ENCODE data around the gene TNKS1BP1.

Gene TNKS1BP1

DNA sequence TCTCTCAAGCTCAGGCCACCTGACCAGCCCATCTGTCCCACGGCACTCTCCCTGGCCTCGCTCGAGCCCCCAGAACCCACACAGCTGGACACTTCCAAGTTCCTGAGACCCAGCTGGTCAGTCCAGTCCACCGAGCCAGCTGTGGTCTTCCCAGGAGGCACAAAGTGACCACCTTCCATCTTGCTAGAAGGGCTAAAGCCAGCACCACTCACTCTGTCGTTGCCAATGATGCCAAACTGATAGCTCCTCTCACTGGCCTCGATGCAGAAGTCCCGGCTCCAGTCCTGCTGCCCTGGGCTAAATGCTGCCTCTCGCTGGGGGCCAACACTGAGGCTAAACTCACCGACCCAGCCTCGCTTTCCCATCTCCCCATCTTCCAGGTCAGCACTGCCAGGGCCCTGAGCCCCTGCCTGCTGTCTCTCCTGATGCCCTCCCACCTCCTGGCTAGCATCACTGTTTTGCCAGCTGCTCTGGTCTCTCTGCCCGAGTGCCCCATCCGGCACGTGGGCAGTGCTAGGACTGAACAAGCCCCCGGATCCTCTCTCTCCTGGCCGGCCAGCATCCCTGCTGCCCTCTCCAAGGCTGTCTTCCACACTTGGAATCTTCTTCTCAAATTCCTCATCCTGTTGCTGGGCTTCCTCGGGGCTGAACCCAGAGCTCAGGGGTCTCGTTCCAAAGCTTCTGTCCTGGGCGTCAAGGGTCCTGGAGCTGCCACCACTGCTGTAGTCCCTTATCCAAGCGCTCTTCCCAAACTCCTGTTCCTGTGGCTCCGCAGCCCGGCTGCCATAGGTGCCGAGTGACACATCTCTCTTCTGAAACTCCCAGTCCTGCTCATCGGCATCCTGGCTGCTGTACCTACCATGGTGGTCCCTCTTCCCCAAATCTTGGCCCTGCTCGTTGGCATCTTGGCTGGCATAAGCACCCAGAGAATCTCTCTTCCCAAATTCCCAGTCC is 15.4 kb downstream of the TNKS1BP1 start:
- Histone ChIP-seq H3K4me2 (no peak overlapping the region), H4K20me1 (ENCODE audit: insufficient read depth) (no peaks in the 10 kb centered on the region), H3K27ac (no peak overlapping the region), H3K79me2 (ENCODE audit: insufficient read depth, low read depth) (no peaks in the 10 kb centered on the region), H3K4me3 (IDR thresholded peaks at IDR 0.05; ENCODE audit: insufficient read depth, low read depth, low read length) (no peak overlapping the region), H3K4me1 (ENCODE audit: low read depth, poor library complexity, severe bottlenecking) (no peaks in the 10 kb centered on the region), H3K9ac (no peak overlapping the region), H3K27me3 (ENCODE audit: insufficient read depth, low read depth) (no peaks in the 10 kb centered on the region), H2AFZ (ENCODE audit: low read depth) (no peak overlapping the region), H3K36me3 (ENCODE audit: insufficient read depth) (no peaks in the 10 kb centered on the region)
- TF ChIP-seq, protein P1, sequence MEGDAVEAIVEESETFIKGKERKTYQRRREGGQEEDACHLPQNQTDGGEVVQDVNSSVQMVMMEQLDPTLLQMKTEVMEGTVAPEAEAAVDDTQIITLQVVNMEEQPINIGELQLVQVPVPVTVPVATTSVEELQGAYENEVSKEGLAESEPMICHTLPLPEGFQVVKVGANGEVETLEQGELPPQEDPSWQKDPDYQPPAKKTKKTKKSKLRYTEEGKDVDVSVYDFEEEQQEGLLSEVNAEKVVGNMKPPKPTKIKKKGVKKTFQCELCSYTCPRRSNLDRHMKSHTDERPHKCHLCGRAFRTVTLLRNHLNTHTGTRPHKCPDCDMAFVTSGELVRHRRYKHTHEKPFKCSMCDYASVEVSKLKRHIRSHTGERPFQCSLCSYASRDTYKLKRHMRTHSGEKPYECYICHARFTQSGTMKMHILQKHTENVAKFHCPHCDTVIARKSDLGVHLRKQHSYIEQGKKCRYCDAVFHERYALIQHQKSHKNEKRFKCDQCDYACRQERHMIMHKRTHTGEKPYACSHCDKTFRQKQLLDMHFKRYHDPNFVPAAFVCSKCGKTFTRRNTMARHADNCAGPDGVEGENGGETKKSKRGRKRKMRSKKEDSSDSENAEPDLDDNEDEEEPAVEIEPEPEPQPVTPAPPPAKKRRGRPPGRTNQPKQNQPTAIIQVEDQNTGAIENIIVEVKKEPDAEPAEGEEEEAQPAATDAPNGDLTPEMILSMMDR (conservative IDR thresholded peaks at IDR 0.05; ENCODE audit: low read depth, low read length): no peak

DNA sequence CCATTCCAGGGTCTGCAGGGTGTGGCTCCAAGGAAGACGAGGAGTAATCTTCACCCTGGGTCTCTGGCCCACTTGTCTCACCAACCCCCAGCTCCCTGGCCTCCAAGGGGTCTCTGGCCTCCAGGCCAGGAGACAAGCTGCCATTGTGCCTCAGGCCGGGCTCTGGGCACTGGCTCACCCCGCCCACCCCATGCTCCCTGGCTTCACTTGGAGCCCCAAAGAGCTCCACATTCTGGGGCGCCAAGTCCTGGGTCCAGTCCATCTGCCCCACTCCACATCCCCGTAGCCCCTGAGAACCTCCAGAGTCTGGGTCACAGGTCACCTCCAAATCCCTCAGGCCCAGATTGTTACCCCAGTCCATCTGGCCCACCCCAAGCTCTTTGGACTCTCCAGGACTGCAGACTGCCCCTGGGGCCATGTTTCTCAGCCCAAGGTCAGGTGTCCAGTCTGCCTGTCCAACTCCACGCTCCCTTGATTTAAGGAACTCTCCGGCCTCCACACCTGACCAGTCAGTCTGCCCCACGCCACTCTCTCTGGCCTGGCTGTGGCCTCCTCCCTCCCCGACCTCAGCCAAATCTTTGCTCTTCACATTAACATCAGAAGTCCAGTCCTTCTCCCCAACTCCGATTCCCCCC is 16.2 kb downstream of the TNKS1BP1 start:
- no peak overlapping the region for H3K4me3 ChIP-seq (IDR thresholded peaks at IDR 0.05; ENCODE audit: insufficient read depth, low read depth, low read length)
- no peaks in the 10 kb centered on the region for H3K79me2 ChIP-seq (ENCODE audit: insufficient read depth, low read depth)
- H3K36me3 ChIP-seq (ENCODE audit: insufficient read depth): no peaks in the 10 kb centered on the region
- H3K9ac ChIP-seq: no peak overlapping the region
- H4K20me1 ChIP-seq (ENCODE audit: insufficient read depth): no peaks in the 10 kb centered on the region
- no peak overlapping the region for H3K27ac ChIP-seq
- no peaks in the 10 kb centered on the region for H3K27me3 ChIP-seq (ENCODE audit: insufficient read depth, low read depth)
- H3K4me2 ChIP-seq: no peak overlapping the region
- H2AFZ ChIP-seq (ENCODE audit: low read depth): no peak overlapping the region
- H3K4me1 ChIP-seq (ENCODE audit: low read depth, poor library complexity, severe bottlenecking): no peaks in the 10 kb centered on the region
- TF ChIP-seq, protein P1 (conservative IDR thresholded peaks at IDR 0.05; ENCODE audit: low read depth, low read length): no peak

DNA sequence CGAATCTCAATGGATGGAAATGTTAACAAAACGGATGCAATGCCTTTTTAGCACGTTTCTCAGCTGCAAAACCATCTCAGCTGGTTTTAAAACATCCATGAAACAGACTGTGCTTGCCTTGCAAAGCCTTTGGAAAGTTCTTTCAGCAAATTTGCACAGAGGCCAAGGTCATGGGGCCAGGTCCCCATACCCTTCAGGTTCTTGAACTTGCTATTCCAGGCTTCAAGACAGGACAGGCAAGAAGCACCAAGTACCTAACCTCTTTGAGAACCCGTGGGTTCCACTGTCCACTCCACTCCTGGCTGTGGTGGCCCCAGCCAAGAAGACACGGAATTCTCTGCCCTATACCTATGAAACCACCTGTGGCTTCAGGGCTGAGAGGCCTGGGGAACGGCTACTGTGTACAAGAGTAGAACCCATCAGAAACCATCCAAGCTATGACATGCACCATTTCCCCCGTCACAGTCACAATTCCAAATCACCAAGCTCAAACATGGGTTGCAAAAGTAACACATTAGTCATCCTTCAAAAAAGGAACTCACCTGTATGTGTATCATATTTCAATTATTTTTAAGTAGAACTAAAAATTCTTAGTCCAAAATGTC is 17.0 kb downstream of the TNKS1BP1 start:
- Histone ChIP-seq H4K20me1 (ENCODE audit: insufficient read depth) (no peaks in the 10 kb centered on the region), H3K4me1 (ENCODE audit: low read depth, poor library complexity, severe bottlenecking) (no peaks in the 10 kb centered on the region), H3K4me3 (IDR thresholded peaks at IDR 0.05; ENCODE audit: insufficient read depth, low read depth, low read length) (no peak overlapping the region), H3K36me3 (ENCODE audit: insufficient read depth) (no peaks in the 10 kb centered on the region), H3K9ac (no peak overlapping the region), H2AFZ (ENCODE audit: low read depth) (no peak overlapping the region), H3K79me2 (ENCODE audit: insufficient read depth, low read depth) (no peaks in the 10 kb centered on the region), H3K4me2 (no peak overlapping the region), H3K27ac (no peak overlapping the region), H3K27me3 (ENCODE audit: insufficient read depth, low read depth) (no peaks in the 10 kb centered on the region)
- TF ChIP-seq, protein P1 (conservative IDR thresholded peaks at IDR 0.05; ENCODE audit: low read depth, low read length): no peak

DNA sequence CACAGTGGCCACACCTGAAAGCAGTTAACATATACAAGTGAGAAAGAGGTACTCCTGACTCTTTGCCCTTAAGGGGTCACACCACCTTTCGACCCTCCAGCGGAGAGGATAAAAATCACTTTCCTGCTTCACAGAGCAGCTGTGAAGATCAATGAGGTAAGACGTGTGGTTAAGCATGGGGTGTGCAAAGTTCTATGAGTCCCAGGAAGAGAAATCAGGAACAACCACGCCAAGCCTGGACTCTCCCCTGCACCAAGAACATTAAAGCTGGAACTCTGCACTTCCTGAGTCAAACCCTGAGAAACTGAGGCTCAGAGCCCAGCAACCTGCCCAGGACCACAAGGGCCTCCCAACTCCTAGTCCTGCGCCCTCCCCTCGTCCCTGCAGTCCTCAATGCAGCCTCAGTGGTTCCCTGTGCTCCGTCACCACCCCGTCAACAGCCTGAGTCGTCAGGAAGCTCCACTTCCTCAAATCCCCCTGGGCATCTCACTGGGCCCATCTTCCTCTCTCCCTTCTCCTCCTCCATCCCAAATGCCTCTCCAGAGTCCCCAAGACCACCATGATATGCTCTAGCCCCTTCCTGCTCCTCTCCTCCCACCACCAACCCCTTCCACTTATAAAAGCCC is 17.7 kb downstream of the TNKS1BP1 start:
- H3K4me3 ChIP-seq (IDR thresholded peaks at IDR 0.05; ENCODE audit: insufficient read depth, low read depth, low read length): no peak overlapping the region
- H3K27me3 ChIP-seq (ENCODE audit: insufficient read depth, low read depth): no peaks in the 10 kb centered on the region
- no peaks in the 10 kb centered on the region for H3K79me2 ChIP-seq (ENCODE audit: insufficient read depth, low read depth)
- no peak overlapping the region for H2AFZ ChIP-seq (ENCODE audit: low read depth)
- no peak overlapping the region for H3K9ac ChIP-seq
- H3K4me2 ChIP-seq: no peak overlapping the region
- no peaks in the 10 kb centered on the region for H4K20me1 ChIP-seq (ENCODE audit: insufficient read depth)
- no peak overlapping the region for H3K27ac ChIP-seq
- TF ChIP-seq, protein P1 (conservative IDR thresholded peaks at IDR 0.05; ENCODE audit: low read depth, low read length): no peak
- H3K36me3 ChIP-seq (ENCODE audit: insufficient read depth): no peaks in the 10 kb centered on the region
- no peaks in the 10 kb centered on the region for H3K4me1 ChIP-seq (ENCODE audit: low read depth, poor library complexity, severe bottlenecking)
